HEK293 (cell line): ENCODE data around the gene GCK.

Source experiments
- EGR2 ChIP-seq: fragments of 450-650 bp; formaldehyde crosslinking; IDR thresholded peaks from 2 replicates; pipeline ENCODE4 v1.5.1; 2016; ENCODE audit warnings: low read depth, missing biosample characterization, missing genetic modification characterization
- FEZF1 ChIP-seq: fragments of 450-650 bp; formaldehyde crosslinking; IDR thresholded peaks from 2 replicates; pipeline ENCODE4 v1.5.1; 2016; ENCODE audit warnings: missing biosample characterization, missing genetic modification characterization
- GLIS2 ChIP-seq: fragments of 450-650 bp; formaldehyde crosslinking; IDR thresholded peaks from 2 replicates; pipeline ENCODE4 v1.5.1; 2016; ENCODE audit warnings: missing biosample characterization, missing genetic modification characterization
- KLF8 ChIP-seq: fragments of 450-650 bp; formaldehyde crosslinking; IDR thresholded peaks from 2 replicates; pipeline ENCODE4 v1.5.1; 2016; ENCODE audit warnings: missing biosample characterization, missing genetic modification characterization
- SCRT1 ChIP-seq: fragments of 450-650 bp; formaldehyde crosslinking; IDR thresholded peaks from 2 replicates; pipeline ENCODE4 v1.5.1; 2016; ENCODE audit warnings: missing biosample characterization, missing genetic modification characterization, borderline replicate concordance
- SCRT2 ChIP-seq: fragments of 450-650 bp; formaldehyde crosslinking; IDR thresholded peaks from 2 replicates; pipeline ENCODE4 v1.5.1; 2016; ENCODE audit warnings: missing biosample characterization, missing genetic modification characterization
- ZFP3 ChIP-seq: fragments of 450-650 bp; formaldehyde crosslinking; IDR thresholded peaks from 2 replicates; pipeline ENCODE4 v1.5.1; 2016; ENCODE audit warnings: low read depth, missing biosample characterization, missing genetic modification characterization
- ZFP37 ChIP-seq: fragments of 450-650 bp; formaldehyde crosslinking; IDR thresholded peaks from 2 replicates; pipeline ENCODE4 v1.5.1; 2016; ENCODE audit warnings: missing biosample characterization, missing genetic modification characterization
- ZIC2 ChIP-seq: fragments of 450-650 bp; formaldehyde crosslinking; IDR thresholded peaks from 2 replicates; pipeline ENCODE4 v1.5.1; 2016; ENCODE audit warnings: missing biosample characterization, missing genetic modification characterization
- ZNF175 ChIP-seq: fragments of 450-650 bp; formaldehyde crosslinking; IDR thresholded peaks from 2 replicates; pipeline ENCODE4 v1.5.1; 2016; ENCODE audit warnings: missing biosample characterization, missing genetic modification characterization
- ZNF239 ChIP-seq: fragments of 450-650 bp; formaldehyde crosslinking; IDR thresholded peaks from 2 replicates; pipeline ENCODE4 v1.5.1; 2016; ENCODE audit warnings: missing biosample characterization, missing genetic modification characterization
- ZNF311 ChIP-seq: fragments of 450-650 bp; formaldehyde crosslinking; IDR thresholded peaks from 2 replicates; pipeline ENCODE4 v1.5.1; 2017; ENCODE audit warnings: missing biosample characterization, missing genetic modification characterization, borderline replicate concordance
- ZNF433 ChIP-seq: fragments of 450-650 bp; formaldehyde crosslinking; IDR thresholded peaks from 2 replicates; pipeline ENCODE4 v1.5.1; 2016; ENCODE audit warnings: missing biosample characterization, missing genetic modification characterization, low read depth
- ZNF473 ChIP-seq: fragments of 450-650 bp; formaldehyde crosslinking; IDR thresholded peaks from 2 replicates; pipeline ENCODE4 v1.5.1; 2017; ENCODE audit warnings: missing biosample characterization, missing genetic modification characterization
- ZNF529 ChIP-seq: fragments of 450-650 bp; formaldehyde crosslinking; IDR thresholded peaks from 2 replicates; pipeline ENCODE4 v1.5.1; 2017; ENCODE audit warnings: missing genetic modification characterization, missing biosample characterization; ENCODE audit not compliant: insufficient replicate concordance
- ZNF561 ChIP-seq: fragments of 450-650 bp; IDR thresholded peaks from 2 replicates; pipeline ENCODE4 v1.5.1; 2018; ENCODE audit warnings: missing biosample characterization, missing genetic modification characterization, borderline replicate concordance
- ZNF837 ChIP-seq: fragments of 450-650 bp; formaldehyde crosslinking; IDR thresholded peaks from 2 replicates; pipeline ENCODE4 v1.5.1; 2016; ENCODE audit warnings: missing biosample characterization, missing genetic modification characterization
- TF ChIP-seq, protein P1 (sequence below): fragments of 450-650 bp; formaldehyde crosslinking; IDR thresholded peaks from 2 replicates; pipeline ENCODE4 v1.5.1; 2016; ENCODE audit warnings: missing biosample characterization, missing genetic modification characterization, borderline replicate concordance
- TF ChIP-seq, protein P2 (sequence below): fragments of 450-650 bp; formaldehyde crosslinking; IDR thresholded peaks from 2 replicates; pipeline ENCODE4 v1.5.1; 2016; ENCODE audit warnings: missing biosample characterization, missing genetic modification characterization, borderline replicate concordance
- TF ChIP-seq, protein P3 (sequence below): fragments of 450-650 bp; formaldehyde crosslinking; IDR thresholded peaks from 2 replicates; pipeline ENCODE4 v1.5.1; 2016; ENCODE audit warnings: missing biosample characterization, missing genetic modification characterization
- TF ChIP-seq, protein P4 (sequence below): sonication (generic); formaldehyde crosslinking; IDR thresholded peaks from 2 replicates; pipeline ENCODE4 v1.8.1; 2022; ENCODE audit warnings: mild to moderate bottlenecking, moderate library complexity, missing genetic modification reagents
- TF ChIP-seq, protein P5 (sequence below): fragments of 450-650 bp; formaldehyde crosslinking; IDR thresholded peaks from 2 replicates; pipeline ENCODE4 v1.5.1; 2017; ENCODE audit warnings: missing biosample characterization, missing genetic modification characterization
- TF ChIP-seq, protein P6 (sequence below): fragments of 450-650 bp; formaldehyde crosslinking; IDR thresholded peaks from 2 replicates; pipeline ENCODE4 v1.5.1; 2017; ENCODE audit warnings: missing biosample characterization, missing genetic modification characterization

GCK gene

DNA sequence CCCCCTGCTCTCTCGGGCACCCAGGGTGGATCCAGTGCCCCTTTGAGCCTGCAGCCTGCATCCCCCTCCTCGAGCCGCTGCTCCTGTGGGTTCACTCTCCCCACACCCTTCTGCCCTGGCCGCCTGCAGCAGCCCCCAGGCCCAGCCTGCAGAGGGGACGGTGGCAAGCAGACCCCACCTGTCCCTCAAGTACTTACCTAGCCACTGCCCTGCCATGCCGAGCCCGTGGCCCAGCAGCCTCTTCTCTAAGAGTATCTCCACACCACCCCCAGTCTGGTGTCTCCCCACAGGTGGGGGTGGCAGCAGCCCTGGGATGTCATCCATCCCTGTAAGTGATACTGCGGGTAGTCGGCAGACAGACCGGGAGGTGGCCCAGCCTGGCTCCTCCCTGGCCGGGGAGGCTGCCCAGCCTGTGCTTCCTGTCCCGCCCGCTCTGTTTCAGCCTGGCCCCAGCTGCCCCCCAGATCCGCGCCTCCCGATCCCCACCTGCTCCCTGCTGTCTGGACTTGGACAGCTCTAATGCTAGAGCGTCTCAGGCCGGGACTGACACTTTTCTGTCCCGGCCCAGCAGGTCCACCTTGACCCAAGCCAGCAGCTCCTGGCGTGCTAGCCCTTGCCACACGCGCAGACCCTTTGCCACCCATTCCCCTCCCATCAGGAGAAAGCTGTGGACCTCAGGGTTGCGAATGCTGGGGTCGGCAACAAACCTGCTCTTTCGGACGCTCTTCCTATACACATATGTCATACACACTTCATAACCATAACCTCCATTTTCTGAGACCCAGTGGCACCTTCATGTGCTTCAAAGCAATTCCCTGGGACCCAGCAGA lies 36.5 kb upstream of the GCK start (continued):
- TF ChIP-seq, protein P1, sequence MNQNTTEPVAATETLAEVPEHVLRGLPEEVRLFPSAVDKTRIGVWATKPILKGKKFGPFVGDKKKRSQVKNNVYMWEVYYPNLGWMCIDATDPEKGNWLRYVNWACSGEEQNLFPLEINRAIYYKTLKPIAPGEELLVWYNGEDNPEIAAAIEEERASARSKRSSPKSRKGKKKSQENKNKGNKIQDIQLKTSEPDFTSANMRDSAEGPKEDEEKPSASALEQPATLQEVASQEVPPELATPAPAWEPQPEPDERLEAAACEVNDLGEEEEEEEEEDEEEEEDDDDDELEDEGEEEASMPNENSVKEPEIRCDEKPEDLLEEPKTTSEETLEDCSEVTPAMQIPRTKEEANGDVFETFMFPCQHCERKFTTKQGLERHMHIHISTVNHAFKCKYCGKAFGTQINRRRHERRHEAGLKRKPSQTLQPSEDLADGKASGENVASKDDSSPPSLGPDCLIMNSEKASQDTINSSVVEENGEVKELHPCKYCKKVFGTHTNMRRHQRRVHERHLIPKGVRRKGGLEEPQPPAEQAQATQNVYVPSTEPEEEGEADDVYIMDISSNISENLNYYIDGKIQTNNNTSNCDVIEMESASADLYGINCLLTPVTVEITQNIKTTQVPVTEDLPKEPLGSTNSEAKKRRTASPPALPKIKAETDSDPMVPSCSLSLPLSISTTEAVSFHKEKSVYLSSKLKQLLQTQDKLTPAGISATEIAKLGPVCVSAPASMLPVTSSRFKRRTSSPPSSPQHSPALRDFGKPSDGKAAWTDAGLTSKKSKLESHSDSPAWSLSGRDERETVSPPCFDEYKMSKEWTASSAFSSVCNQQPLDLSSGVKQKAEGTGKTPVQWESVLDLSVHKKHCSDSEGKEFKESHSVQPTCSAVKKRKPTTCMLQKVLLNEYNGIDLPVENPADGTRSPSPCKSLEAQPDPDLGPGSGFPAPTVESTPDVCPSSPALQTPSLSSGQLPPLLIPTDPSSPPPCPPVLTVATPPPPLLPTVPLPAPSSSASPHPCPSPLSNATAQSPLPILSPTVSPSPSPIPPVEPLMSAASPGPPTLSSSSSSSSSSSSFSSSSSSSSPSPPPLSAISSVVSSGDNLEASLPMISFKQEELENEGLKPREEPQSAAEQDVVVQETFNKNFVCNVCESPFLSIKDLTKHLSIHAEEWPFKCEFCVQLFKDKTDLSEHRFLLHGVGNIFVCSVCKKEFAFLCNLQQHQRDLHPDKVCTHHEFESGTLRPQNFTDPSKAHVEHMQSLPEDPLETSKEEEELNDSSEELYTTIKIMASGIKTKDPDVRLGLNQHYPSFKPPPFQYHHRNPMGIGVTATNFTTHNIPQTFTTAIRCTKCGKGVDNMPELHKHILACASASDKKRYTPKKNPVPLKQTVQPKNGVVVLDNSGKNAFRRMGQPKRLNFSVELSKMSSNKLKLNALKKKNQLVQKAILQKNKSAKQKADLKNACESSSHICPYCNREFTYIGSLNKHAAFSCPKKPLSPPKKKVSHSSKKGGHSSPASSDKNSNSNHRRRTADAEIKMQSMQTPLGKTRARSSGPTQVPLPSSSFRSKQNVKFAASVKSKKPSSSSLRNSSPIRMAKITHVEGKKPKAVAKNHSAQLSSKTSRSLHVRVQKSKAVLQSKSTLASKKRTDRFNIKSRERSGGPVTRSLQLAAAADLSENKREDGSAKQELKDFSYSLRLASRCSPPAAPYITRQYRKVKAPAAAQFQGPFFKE (tag by site-specific recombination), result no peak
- TF ChIP-seq ZIC2 (tag by site-specific recombination) (no peak), ZNF561 (tag by site-specific recombination) (no peak), ZFP37 (tag by site-specific recombination) (no peak), ZFP3 (no peak), ZNF175 (no peak), ZNF311 (tag by site-specific recombination) (no peak), EGR2 (tag by site-specific recombination) (peak; percentile 52; the same call in 1 of the 2 replicates), GLIS2 (tag by site-specific recombination) (peak; percentile 59; the same call in 1 of the 2 replicates), SCRT2 (tag by site-specific recombination) (peak; percentile 76), ZNF837 (no peak), SCRT1 (tag by site-specific recombination) (no peak), ZNF473 (tag by site-specific recombination) (no peak), KLF8 (tag by site-specific recombination) (no peak), ZNF239 (tag by site-specific recombination) (no peak), FEZF1 (tag by site-specific recombination) (no peak), ZNF433 (tag by site-specific recombination) (no peak), ZNF529 (no peak)
- TF ChIP-seq, protein P2, sequence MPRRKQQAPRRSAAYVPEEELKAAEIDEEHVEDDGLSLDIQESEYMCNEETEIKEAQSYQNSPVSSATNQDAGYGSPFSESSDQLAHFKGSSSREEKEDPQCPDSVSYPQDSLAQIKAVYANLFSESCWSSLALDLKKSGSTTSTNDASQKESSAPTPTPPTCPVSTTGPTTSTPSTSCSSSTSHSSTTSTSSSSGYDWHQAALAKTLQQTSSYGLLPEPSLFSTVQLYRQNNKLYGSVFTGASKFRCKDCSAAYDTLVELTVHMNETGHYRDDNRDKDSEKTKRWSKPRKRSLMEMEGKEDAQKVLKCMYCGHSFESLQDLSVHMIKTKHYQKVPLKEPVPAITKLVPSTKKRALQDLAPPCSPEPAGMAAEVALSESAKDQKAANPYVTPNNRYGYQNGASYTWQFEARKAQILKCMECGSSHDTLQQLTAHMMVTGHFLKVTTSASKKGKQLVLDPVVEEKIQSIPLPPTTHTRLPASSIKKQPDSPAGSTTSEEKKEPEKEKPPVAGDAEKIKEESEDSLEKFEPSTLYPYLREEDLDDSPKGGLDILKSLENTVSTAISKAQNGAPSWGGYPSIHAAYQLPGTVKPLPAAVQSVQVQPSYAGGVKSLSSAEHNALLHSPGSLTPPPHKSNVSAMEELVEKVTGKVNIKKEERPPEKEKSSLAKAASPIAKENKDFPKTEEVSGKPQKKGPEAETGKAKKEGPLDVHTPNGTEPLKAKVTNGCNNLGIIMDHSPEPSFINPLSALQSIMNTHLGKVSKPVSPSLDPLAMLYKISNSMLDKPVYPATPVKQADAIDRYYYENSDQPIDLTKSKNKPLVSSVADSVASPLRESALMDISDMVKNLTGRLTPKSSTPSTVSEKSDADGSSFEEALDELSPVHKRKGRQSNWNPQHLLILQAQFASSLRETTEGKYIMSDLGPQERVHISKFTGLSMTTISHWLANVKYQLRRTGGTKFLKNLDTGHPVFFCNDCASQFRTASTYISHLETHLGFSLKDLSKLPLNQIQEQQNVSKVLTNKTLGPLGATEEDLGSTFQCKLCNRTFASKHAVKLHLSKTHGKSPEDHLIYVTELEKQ (tag by site-specific recombination), result no peak
- TF ChIP-seq, protein P3, sequence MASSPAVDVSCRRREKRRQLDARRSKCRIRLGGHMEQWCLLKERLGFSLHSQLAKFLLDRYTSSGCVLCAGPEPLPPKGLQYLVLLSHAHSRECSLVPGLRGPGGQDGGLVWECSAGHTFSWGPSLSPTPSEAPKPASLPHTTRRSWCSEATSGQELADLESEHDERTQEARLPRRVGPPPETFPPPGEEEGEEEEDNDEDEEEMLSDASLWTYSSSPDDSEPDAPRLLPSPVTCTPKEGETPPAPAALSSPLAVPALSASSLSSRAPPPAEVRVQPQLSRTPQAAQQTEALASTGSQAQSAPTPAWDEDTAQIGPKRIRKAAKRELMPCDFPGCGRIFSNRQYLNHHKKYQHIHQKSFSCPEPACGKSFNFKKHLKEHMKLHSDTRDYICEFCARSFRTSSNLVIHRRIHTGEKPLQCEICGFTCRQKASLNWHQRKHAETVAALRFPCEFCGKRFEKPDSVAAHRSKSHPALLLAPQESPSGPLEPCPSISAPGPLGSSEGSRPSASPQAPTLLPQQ (tag by site-specific recombination), result no peak
- TF ChIP-seq, protein P4, sequence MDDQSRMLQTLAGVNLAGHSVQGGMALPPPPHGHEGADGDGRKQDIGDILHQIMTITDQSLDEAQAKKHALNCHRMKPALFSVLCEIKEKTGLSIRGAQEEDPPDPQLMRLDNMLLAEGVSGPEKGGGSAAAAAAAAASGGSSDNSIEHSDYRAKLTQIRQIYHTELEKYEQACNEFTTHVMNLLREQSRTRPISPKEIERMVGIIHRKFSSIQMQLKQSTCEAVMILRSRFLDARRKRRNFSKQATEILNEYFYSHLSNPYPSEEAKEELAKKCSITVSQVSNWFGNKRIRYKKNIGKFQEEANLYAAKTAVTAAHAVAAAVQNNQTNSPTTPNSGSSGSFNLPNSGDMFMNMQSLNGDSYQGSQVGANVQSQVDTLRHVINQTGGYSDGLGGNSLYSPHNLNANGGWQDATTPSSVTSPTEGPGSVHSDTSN (CRISPR knock-in tag), result no peak
- TF ChIP-seq, protein P5, sequence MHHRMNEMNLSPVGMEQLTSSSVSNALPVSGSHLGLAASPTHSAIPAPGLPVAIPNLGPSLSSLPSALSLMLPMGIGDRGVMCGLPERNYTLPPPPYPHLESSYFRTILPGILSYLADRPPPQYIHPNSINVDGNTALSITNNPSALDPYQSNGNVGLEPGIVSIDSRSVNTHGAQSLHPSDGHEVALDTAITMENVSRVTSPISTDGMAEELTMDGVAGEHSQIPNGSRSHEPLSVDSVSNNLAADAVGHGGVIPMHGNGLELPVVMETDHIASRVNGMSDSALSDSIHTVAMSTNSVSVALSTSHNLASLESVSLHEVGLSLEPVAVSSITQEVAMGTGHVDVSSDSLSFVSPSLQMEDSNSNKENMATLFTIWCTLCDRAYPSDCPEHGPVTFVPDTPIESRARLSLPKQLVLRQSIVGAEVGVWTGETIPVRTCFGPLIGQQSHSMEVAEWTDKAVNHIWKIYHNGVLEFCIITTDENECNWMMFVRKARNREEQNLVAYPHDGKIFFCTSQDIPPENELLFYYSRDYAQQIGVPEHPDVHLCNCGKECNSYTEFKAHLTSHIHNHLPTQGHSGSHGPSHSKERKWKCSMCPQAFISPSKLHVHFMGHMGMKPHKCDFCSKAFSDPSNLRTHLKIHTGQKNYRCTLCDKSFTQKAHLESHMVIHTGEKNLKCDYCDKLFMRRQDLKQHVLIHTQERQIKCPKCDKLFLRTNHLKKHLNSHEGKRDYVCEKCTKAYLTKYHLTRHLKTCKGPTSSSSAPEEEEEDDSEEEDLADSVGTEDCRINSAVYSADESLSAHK (tag by site-specific recombination), result no peak
- TF ChIP-seq, protein P6, sequence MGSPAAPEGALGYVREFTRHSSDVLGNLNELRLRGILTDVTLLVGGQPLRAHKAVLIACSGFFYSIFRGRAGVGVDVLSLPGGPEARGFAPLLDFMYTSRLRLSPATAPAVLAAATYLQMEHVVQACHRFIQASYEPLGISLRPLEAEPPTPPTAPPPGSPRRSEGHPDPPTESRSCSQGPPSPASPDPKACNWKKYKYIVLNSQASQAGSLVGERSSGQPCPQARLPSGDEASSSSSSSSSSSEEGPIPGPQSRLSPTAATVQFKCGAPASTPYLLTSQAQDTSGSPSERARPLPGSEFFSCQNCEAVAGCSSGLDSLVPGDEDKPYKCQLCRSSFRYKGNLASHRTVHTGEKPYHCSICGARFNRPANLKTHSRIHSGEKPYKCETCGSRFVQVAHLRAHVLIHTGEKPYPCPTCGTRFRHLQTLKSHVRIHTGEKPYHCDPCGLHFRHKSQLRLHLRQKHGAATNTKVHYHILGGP, result no peak
